H9 (cell line): ENCODE measurements around the gene LRRC23. TPM values are rescaled to one million over a fixed set of nuclear protein-coding genes. Genes with fewer than 3 reads are reported as not detected.

Experiments
- DNase-seq: peaks from one replicate; pipeline ENCODE4 v3.0.0-alpha.2; 2017
- H2AFZ ChIP-seq: one replicate; pipeline ENCODE4 v1.6.1; 2013; ENCODE audit warnings: mild to moderate bottlenecking, low read length, control low read depth, moderate library complexity
- H2AK5ac ChIP-seq: 2 replicates; pipeline ENCODE4 v1.6.1; 2013; ENCODE audit warnings: low read length, control low read depth, mixed read lengths; ENCODE audit not compliant: insufficient read length
- H2BK120ac ChIP-seq: one replicate; pipeline ENCODE4 v1.6.1; 2013; ENCODE audit warnings: low read depth, mild to moderate bottlenecking, low read length, control low read depth, inconsistent platforms; ENCODE audit not compliant: poor library complexity, severe bottlenecking
- H2BK12ac ChIP-seq: 2 replicates; pipeline ENCODE4 v1.6.1; 2013; ENCODE audit warnings: low read length, control low read depth, mixed read lengths, low read depth; ENCODE audit not compliant: insufficient read length
- H2BK15ac ChIP-seq: 2 replicates; pipeline ENCODE4 v1.6.1; 2013; ENCODE audit warnings: low read depth, low read length, control low read depth
- H2BK20ac ChIP-seq: one replicate; pipeline ENCODE4 v1.6.1; 2013; ENCODE audit warnings: low read depth, mild to moderate bottlenecking, low read length, control low read depth, inconsistent platforms; ENCODE audit not compliant: poor library complexity, severe bottlenecking
- H2BK5ac ChIP-seq: 2 replicates; pipeline ENCODE4 v1.6.1; 2013; ENCODE audit warnings: low read length, control low read depth, mixed read lengths; ENCODE audit not compliant: insufficient read length
- H3K14ac ChIP-seq: 2 replicates; pipeline ENCODE4 v1.6.1; 2013; ENCODE audit warnings: low read length, control low read depth; ENCODE audit not compliant: insufficient read depth
- H3K18ac ChIP-seq: 2 replicates; pipeline ENCODE4 v1.6.1; 2013; ENCODE audit warnings: low read depth, mild to moderate bottlenecking, mixed read lengths, low read length, control low read depth; ENCODE audit not compliant: insufficient read length
- H3K23ac ChIP-seq: 2 replicates; pipeline ENCODE4 v1.6.1; 2013; ENCODE audit warnings: low read length, control low read depth, mixed read lengths, low read depth; ENCODE audit not compliant: insufficient read length
- H3K23me2 ChIP-seq: 2 replicates; pipeline ENCODE4 v1.6.1; 2013; ENCODE audit warnings: low read depth, mild to moderate bottlenecking, mixed read lengths, low read length, control low read depth; ENCODE audit not compliant: insufficient read length, poor library complexity, severe bottlenecking
- H3K27ac ChIP-seq: 2 replicates; pipeline ENCODE4 v1.5.1; 2013; ENCODE audit warnings: low read length, control low read depth, mixed read lengths, low read depth; ENCODE audit not compliant: insufficient read length
- H3K27me3 ChIP-seq: 2 replicates; pipeline ENCODE4 v1.6.1; 2013; ENCODE audit warnings: low read length, control low read depth, inconsistent platforms; ENCODE audit not compliant: insufficient read depth
- H3K4ac ChIP-seq: 2 replicates; pipeline ENCODE4 v1.6.1; 2013; ENCODE audit warnings: low read depth, mild to moderate bottlenecking, control low read depth, inconsistent platforms, low read length, moderate library complexity
- H3K4me1 ChIP-seq: 2 replicates; pipeline ENCODE4 v1.6.1; 2013; ENCODE audit warnings: low read length, control low read depth, inconsistent platforms; ENCODE audit not compliant: insufficient read depth
- H3K4me2 ChIP-seq: 2 replicates; pipeline ENCODE4 v1.6.1; 2013; ENCODE audit warnings: low read length, control low read depth, mixed read lengths; ENCODE audit not compliant: insufficient read length, insufficient read depth
- H3K56ac ChIP-seq: 2 replicates; pipeline ENCODE4 v1.6.1; 2013; ENCODE audit warnings: low read depth, mild to moderate bottlenecking, mixed read lengths, low read length, control low read depth; ENCODE audit not compliant: insufficient read length
- H3K79me1 ChIP-seq: 2 replicates; pipeline ENCODE4 v1.6.1; 2013; ENCODE audit warnings: low read depth, mild to moderate bottlenecking, moderate library complexity, low read length, control low read depth, inconsistent platforms; ENCODE audit not compliant: insufficient read depth, poor library complexity, severe bottlenecking
- H3K79me2 ChIP-seq: 2 replicates; pipeline ENCODE4 v1.6.1; 2013; ENCODE audit warnings: low read length, control low read depth, inconsistent platforms; ENCODE audit not compliant: insufficient read depth
- H3K9ac ChIP-seq: 2 replicates; pipeline ENCODE4 v1.6.1; 2013; ENCODE audit warnings: low read length, control low read depth, mixed read lengths; ENCODE audit not compliant: insufficient read length; ENCODE audit errors: extremely low read depth
- H3K9me3 ChIP-seq: one replicate; pipeline ENCODE4 v1.6.1; 2013; ENCODE audit warnings: low read depth, low read length, inconsistent platforms; ENCODE audit not compliant: control insufficient read depth
- H3T11ph ChIP-seq: one replicate; pipeline ENCODE4 v1.6.1; 2013; ENCODE audit warnings: mild to moderate bottlenecking, low read length, control low read depth, inconsistent platforms
- H4K20me1 ChIP-seq: one replicate; pipeline ENCODE4 v1.6.1; 2013; ENCODE audit not compliant: control insufficient read depth, insufficient read length, insufficient read depth
- H4K5ac ChIP-seq: 2 replicates; pipeline ENCODE4 v1.6.1; 2013; ENCODE audit warnings: low read depth, mild to moderate bottlenecking, mixed read lengths, low read length, control low read depth; ENCODE audit not compliant: insufficient read length
- H4K8ac ChIP-seq: replicated peaks from 2 replicates; pipeline ENCODE4 v1.6.1; 2013; ENCODE audit warnings: low read length, control low read depth, mixed read lengths, low read depth; ENCODE audit not compliant: insufficient read length
- H4K91ac ChIP-seq: 2 replicates; pipeline ENCODE4 v1.6.1; 2013; ENCODE audit warnings: low read depth, mild to moderate bottlenecking, moderate library complexity, mixed read lengths, low read length, control low read depth; ENCODE audit not compliant: insufficient read length
- H3K27ac Mint-ChIP-seq, 3 experiments: 2 replicates in 2 of 3; 3 replicates in 1 of 3; pipeline ENCODE4 v1.8.0; 2020 to 2021; ENCODE audit warnings: mixed read lengths in 3 of 3, mild to moderate bottlenecking in 1 of 3, moderate library complexity in 1 of 3
- H3K27me3 Mint-ChIP-seq: 2 replicates; pipeline ENCODE4 v1.8.0; 2021; ENCODE audit warnings: low read depth, mild to moderate bottlenecking, moderate library complexity, mixed read lengths
- H3K36me3 Mint-ChIP-seq, 3 experiments: 2 replicates in 2 of 3; 3 replicates in 1 of 3; pipeline ENCODE4 v1.8.0; 2020 to 2021; ENCODE audit warnings: low read depth in 3 of 3, mixed read lengths in 3 of 3; ENCODE audit not compliant: insufficient read depth in 1 of 3
- H3K4me1 Mint-ChIP-seq, 2 experiments: 2 replicates each; pipeline ENCODE4 v1.8.0; 2020; ENCODE audit warnings: mixed read lengths in 2 of 2
- H3K4me3 Mint-ChIP-seq, 2 experiments: 2 replicates in 1 of 2; 3 replicates in 1 of 2; pipeline ENCODE4 v1.8.0; 2020 to 2021; ENCODE audit warnings: mild to moderate bottlenecking in 2 of 2, mixed read lengths in 2 of 2, moderate library complexity in 1 of 2
- H3K9me3 Mint-ChIP-seq, 2 experiments: 2 replicates in 1 of 2; 3 replicates in 1 of 2; pipeline ENCODE4 v1.8.0; 2020; ENCODE audit warnings: mild to moderate bottlenecking in 2 of 2, mixed read lengths in 2 of 2, moderate library complexity in 1 of 2
- WGBS: extraction: QIAGEN DNeasy Blood & Tissue Kit; methylation state at CpG from one replicate; pipeline ENCODE4 v1.1.7; 2013; ENCODE audit warnings: missing lambda C conversion rate, low lambda C conversion rate, mixed read lengths; ENCODE audit not compliant: insufficient read length; ENCODE audit errors: extremely low coverage; 5-methylcytosine and 5-hydroxymethylcytosine counted together
- total RNA-seq: library from RNA; stranded (reverse); gene quantifications from 2 replicates; pipeline ENCODE4 v1.2.1, GENCODE V29; 2021
- TF ChIP-seq, protein P1 (sequence below): fragments of 200-600 bp; sonication (generic); conservative IDR thresholded peaks from 3 replicates; pipeline ENCODE4 v1.8.0; 2021; ENCODE audit warnings: antibody characterized with exemption, mild to moderate bottlenecking

Gene LRRC23
- total RNA-seq, 1 experiment from 2014 or later, result 2.1 TPM

- Histone ChIP-seq H3K18ac (no peak overlapping the region), H3T11ph (no peak overlapping the region), H3K56ac (no peak overlapping the region), H2BK12ac (no peak overlapping the region), H3K4me1 (0 out of 2 replicates have a peak, but pooled peaks cover 4% of the 10 kb centered on the region), H2BK15ac (no peak overlapping the region), H3K27me3 (no peaks in the 10 kb centered on the region), H3K4me2 (no peak overlapping the region), H2BK5ac (no peak overlapping the region), H3K9me3 (no peaks in the 10 kb centered on the region), H3K14ac (no peak overlapping the region), H3K79me2 (no peaks in the 10 kb centered on the region), H3K9ac (no peak overlapping the region), H2BK120ac (no peak overlapping the region), H4K91ac (no peak overlapping the region), H4K8ac (no peak overlapping the region), H3K79me1 (no peaks in the 10 kb centered on the region), H3K27ac (no peak overlapping the region), H3K4ac (no peak overlapping the region), H4K20me1 (no peaks in the 10 kb centered on the region), H4K5ac (no peak overlapping the region), H2AK5ac (no peak overlapping the region), H3K23ac (no peak overlapping the region), H2AFZ (no peak overlapping the region), H3K23me2 (peaks cover 16% of the 10 kb centered on the region), H2BK20ac (no peak overlapping the region)
- Mint-ChIP-seq H3K4me3 (peak overlapping the region in 1 of 2 experiments; percentile 48; a peak in 1 of 5 replicates), H3K27me3 (peaks cover 2% of the 10 kb centered on the region; the same call in 1 of the 2 replicates), H3K9me3 (no peaks in the 10 kb centered on the region; a peak in 2 of 5 replicates), H3K27ac (peak overlapping the region in 2 of 3 experiments; percentile 67 to 73; a peak in 1 of 7 replicates), H3K4me1 (peaks cover 39 to 51% of the 10 kb centered on the region in 2 experiments), H3K36me3 (peaks cover 16 to 56% (median 36%) of the 10 kb centered on the region in 3 experiments)
- WGBS, result no CpG with 5 or more reads among the region's 12 CpGs
- TF ChIP-seq, protein P1, sequence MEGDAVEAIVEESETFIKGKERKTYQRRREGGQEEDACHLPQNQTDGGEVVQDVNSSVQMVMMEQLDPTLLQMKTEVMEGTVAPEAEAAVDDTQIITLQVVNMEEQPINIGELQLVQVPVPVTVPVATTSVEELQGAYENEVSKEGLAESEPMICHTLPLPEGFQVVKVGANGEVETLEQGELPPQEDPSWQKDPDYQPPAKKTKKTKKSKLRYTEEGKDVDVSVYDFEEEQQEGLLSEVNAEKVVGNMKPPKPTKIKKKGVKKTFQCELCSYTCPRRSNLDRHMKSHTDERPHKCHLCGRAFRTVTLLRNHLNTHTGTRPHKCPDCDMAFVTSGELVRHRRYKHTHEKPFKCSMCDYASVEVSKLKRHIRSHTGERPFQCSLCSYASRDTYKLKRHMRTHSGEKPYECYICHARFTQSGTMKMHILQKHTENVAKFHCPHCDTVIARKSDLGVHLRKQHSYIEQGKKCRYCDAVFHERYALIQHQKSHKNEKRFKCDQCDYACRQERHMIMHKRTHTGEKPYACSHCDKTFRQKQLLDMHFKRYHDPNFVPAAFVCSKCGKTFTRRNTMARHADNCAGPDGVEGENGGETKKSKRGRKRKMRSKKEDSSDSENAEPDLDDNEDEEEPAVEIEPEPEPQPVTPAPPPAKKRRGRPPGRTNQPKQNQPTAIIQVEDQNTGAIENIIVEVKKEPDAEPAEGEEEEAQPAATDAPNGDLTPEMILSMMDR, result no peak
- no peak for DNase-seq
These were observed 36.6 kb downstream of the LRRC23 start for GRCh38 chr12:6941267-6941666.
